AG09309 (cell line): Measurements from ENCODE around the gene PAPOLB.

ENCODE experiments used
- DNase-seq: peaks from one replicate; pipeline ENCODE4 v3.0.0-alpha.2; 2010; ENCODE audit warnings: low read depth
- H3K4me3 ChIP-seq: 2 replicates; pipeline ENCODE4 v1.5.1; 2011; ENCODE audit warnings: mild to moderate bottlenecking, low read depth, low read length, moderate library complexity; ENCODE audit not compliant: control insufficient read depth
- CTCF ChIP-seq: IDR thresholded peaks from 2 replicates; pipeline ENCODE4 v1.5.1; 2011; ENCODE audit warnings: mild to moderate bottlenecking, low read depth, low read length, inconsistent platforms; ENCODE audit not compliant: insufficient read depth, control insufficient read depth; ENCODE audit errors: missing control alignments

The PAPOLB gene

GRCh38 chr7:4809666-4810065 is 52.2 kb downstream of the PAPOLB start:
- DNase-seq, result no peak
- no peak for TF ChIP-seq CTCF
- H3K4me3 ChIP-seq, result no peak overlapping the region

- no peak for TF ChIP-seq CTCF
- DNase-seq, result no peak
- H3K4me3 ChIP-seq, result no peak overlapping the region
Measured at GRCh38 chr7:4809091-4809591, 52.7 kb downstream of the PAPOLB start.

DNA sequence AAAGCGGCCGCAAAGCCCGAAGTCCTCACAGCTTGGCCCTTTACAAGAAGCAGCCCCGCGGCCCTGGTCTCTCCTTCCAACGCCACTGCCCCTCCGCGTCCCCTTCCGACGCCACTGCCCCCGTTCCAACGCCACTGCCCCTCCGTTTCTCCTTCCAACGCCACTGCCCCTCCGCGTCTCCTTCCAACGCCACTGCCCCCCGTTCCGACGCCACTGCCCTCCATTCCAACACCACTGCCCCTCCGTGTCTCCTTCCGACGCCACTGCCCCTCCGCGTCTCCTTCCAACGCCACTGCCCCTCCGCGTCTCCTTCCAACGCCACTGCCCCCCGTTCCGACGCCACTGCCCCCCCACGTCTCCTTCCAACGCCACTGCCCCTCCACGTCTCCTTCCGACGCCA is 53.3 kb downstream of the PAPOLB start:
- TF ChIP-seq CTCF, result no peak
- no peak for DNase-seq
- H3K4me3 ChIP-seq, result no peak overlapping the region

DNA sequence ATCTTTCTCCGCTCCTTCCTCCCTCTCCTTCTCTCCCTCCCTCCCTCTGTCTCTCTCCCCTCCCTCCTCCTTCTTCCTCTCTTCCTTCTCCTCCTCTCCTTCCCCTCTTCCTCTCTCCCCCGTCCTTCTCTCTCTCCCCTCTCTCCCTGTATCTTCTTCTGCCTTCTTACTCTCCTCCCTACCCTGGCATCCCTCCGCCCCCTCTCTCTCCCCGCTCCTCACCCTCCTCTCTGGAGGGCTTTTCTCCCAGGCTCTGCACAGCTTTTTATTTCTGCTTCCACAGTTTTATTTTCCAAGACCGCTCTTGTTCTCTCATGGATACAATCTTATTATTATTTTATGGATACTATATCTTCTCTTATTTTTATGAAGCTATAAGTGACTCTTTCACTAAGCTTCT is 53.8 kb downstream of the PAPOLB start:
- no peak overlapping the region for H3K4me3 ChIP-seq
- no peak for TF ChIP-seq CTCF
- no peak for DNase-seq
